ENCODE data around the gene KRTAP5-5. TPM values are rescaled to one million over a fixed set of nuclear protein-coding genes. Genes with fewer than 3 reads are reported as not detected.

The KRTAP5-5 gene
- total and polyA plus RNA-seq, 2 of the 13 experiments (the other 11 are each of a cell fraction or from before 2014, with no cell fraction given): not detected

- FAIRE-seq (peak; percentile 12), DNase-seq (ENCODE audit: low spot score) (no peak), ATAC-seq (no peak)
- no peaks in the 10 kb centered on the region for H4K20me1 ChIP-seq (ENCODE audit: insufficient read depth, low read length)
- 92% methylated on average over 11 of the region's 11 CpGs for WGBS (ENCODE audit: low lambda C conversion rate)
- no peaks in the 10 kb centered on the region for H3K9me3 ChIP-seq (ENCODE audit: low read length)
- H3K4me1 ChIP-seq (ENCODE audit: insufficient read depth, low read length): peaks cover 74% of the 10 kb centered on the region
- H3K27me3 ChIP-seq (ENCODE audit: control insufficient read depth in 1 of 2, insufficient read depth in 2 of 2, low read length in 2 of 2): no peaks in the 10 kb centered on the region
- in situ Hi-C loops (cut with HindIII; ENCODE audit: extremely low pct_ligation_motif_present, low pct_unique_long_range_greater_than_20kb) (no loop called here), intact Hi-C loops (cut with micrococcal nuclease; ENCODE audit: unreplicated experiment) (no loop called here)
- peak overlapping the region; percentile 50 for H3K27ac ChIP-seq (ENCODE audit: extremely low read length, insufficient read depth, low read length)
- ChIA-PET CTCF (ENCODE audit: low intra/inter-chr PET ratio, low total read pairs) (no interaction called here), POLR2A (interaction anchor here (7.2 kb wide), 1 partner anchor 21 kb away, joined by 141 read pairs; no protein-coding TSS in a partner anchor)
- no peak overlapping the region for H2AFZ ChIP-seq (ENCODE audit: low read length)
- no peaks in the 10 kb centered on the region for H3K36me3 ChIP-seq (replicated peaks in 1 of 2; ENCODE audit: control insufficient read depth in 1 of 2, insufficient read depth in 2 of 2, low read length in 2 of 2)
- BruUV-seq (replicated peaks): no TSS peak
- no peak overlapping the region for H3K4me3 ChIP-seq (replicated peaks in 1 of 3; ENCODE audit: insufficient read depth in 1 of 3, low read depth in 2 of 3, low read length in 3 of 3)
- H3K4me2 ChIP-seq (ENCODE audit: low read depth, low read length): no peak overlapping the region
- H3K9ac ChIP-seq (ENCODE audit: insufficient read depth, low read depth, low read length): peak overlapping the region; percentile 34
- H3K79me2 ChIP-seq (ENCODE audit: insufficient read depth, low read length): no peaks in the 10 kb centered on the region
- no peak for TF ChIP-seq ZNF24 (IDR thresholded peaks at IDR 0.05)
- no peak for TF ChIP-seq FOXK1 (CRISPR knock-in tag; IDR thresholded peaks at IDR 0.05; ENCODE audit: borderline replicate concordance, low read depth)
- 0 out of 2 replicates have a peak, but pooled peaks have one; percentile 36 for TF ChIP-seq SAFB2 (CRISPR knock-in tag; IDR thresholded peaks at IDR 0.05; ENCODE audit: borderline replicate concordance, low read depth)
- 0 out of 2 replicates have a peak, but pooled peaks have one; percentile 17 for TF ChIP-seq SALL1 (CRISPR knock-in tag; IDR thresholded peaks at IDR 0.05)
- TF ChIP-seq PPARG (CRISPR knock-in tag; conservative IDR thresholded peaks at IDR 0.05): no peak
- TF ChIP-seq ZNF354B (CRISPR knock-in tag; IDR thresholded peaks at IDR 0.05): no peak
- TF ChIP-seq HNRNPL (IDR thresholded peaks at IDR 0.05; ENCODE audit: low read depth, low read length): peak; percentile 88
- 0 out of 2 replicates have a peak, but pooled peaks have one; percentile 26 for TF ChIP-seq ZNF225 (CRISPR knock-in tag; IDR thresholded peaks at IDR 0.05)
- 0 out of 2 replicates have a peak, but pooled peaks have one; percentile 28 for TF ChIP-seq ZNF788 (CRISPR knock-in tag; IDR thresholded peaks at IDR 0.05; ENCODE audit: borderline replicate concordance)
- no peak for TF ChIP-seq ZNF724P (CRISPR knock-in tag; IDR thresholded peaks at IDR 0.05; ENCODE audit: borderline replicate concordance)
- no peak for TF ChIP-seq ZKSCAN5 (CRISPR knock-in tag; IDR thresholded peaks at IDR 0.05)
- no peak for TF ChIP-seq REST (IDR thresholded peaks at IDR 0.05; ENCODE audit: borderline replicate concordance in 1 of 2, low read depth in 1 of 2, low read length in 2 of 2)
- TF ChIP-seq RARG (CRISPR knock-in tag; IDR thresholded peaks at IDR 0.05; ENCODE audit: low read depth): no peak
- 0 out of 2 replicates have a peak, but pooled peaks have one; percentile 20 for TF ChIP-seq SP4 (CRISPR knock-in tag; IDR thresholded peaks at IDR 0.05)
- no peak for TF ChIP-seq GPN1 (CRISPR knock-in tag; IDR thresholded peaks at IDR 0.05; ENCODE audit: borderline replicate concordance)
- no peak for TF ChIP-seq CREBL2 (CRISPR knock-in tag; IDR thresholded peaks at IDR 0.05; ENCODE audit: borderline replicate concordance)
- peak; percentile 70 for TF ChIP-seq ZNF687 (CRISPR knock-in tag; IDR thresholded peaks at IDR 0.05)
Observed at GRCh38 chr11:1670905-1671371, 41.4 kb downstream of the KRTAP5-5 start.
